ENCODE data around the gene TMEM213. TPM values are rescaled to one million over a fixed set of nuclear protein-coding genes. Genes with fewer than 3 reads are reported as not detected.

Gene TMEM213
- polyA plus RNA-seq, 1 donor (not counting 4 experiments of a cell fraction or from before 2014, with no cell fraction given), result not detected

GRCh38 chr7:138813945-138814344 is 16.2 kb downstream of the TMEM213 start:
- no peaks in the 10 kb centered on the region for H3K9me3 ChIP-seq (ENCODE audit: control insufficient read depth, low read depth, low read length)
- no peak overlapping the region for H2AFZ ChIP-seq (ENCODE audit: control insufficient read depth, low read length)
- no peak for TF ChIP-seq EZH2 (IDR thresholded peaks at IDR 0.05; ENCODE audit: low read length)
- TF ChIP-seq, protein P1, sequence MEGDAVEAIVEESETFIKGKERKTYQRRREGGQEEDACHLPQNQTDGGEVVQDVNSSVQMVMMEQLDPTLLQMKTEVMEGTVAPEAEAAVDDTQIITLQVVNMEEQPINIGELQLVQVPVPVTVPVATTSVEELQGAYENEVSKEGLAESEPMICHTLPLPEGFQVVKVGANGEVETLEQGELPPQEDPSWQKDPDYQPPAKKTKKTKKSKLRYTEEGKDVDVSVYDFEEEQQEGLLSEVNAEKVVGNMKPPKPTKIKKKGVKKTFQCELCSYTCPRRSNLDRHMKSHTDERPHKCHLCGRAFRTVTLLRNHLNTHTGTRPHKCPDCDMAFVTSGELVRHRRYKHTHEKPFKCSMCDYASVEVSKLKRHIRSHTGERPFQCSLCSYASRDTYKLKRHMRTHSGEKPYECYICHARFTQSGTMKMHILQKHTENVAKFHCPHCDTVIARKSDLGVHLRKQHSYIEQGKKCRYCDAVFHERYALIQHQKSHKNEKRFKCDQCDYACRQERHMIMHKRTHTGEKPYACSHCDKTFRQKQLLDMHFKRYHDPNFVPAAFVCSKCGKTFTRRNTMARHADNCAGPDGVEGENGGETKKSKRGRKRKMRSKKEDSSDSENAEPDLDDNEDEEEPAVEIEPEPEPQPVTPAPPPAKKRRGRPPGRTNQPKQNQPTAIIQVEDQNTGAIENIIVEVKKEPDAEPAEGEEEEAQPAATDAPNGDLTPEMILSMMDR (optimal IDR thresholded peaks at IDR 0.05 in 1 of 3, IDR thresholded peaks at IDR 0.05 in 1 of 3, conservative IDR thresholded peaks at IDR 0.05 in 1 of 3; ENCODE audit: extremely low read depth in 1 of 3, insufficient read depth in 2 of 3, low read length in 3 of 3), result no peak
- no peaks in the 10 kb centered on the region for H3K4me1 ChIP-seq (ENCODE audit: control insufficient read depth, extremely low read depth, insufficient read depth, low read length)
- no peak overlapping the region for H3K4me3 ChIP-seq (ENCODE audit: control insufficient read depth in 2 of 3, extremely low read depth in 1 of 3, insufficient read depth in 2 of 3, low read depth in 1 of 3, low read length in 3 of 3)
- H3K27me3 ChIP-seq (ENCODE audit: control insufficient read depth, extremely low read depth, insufficient read depth, low read length), result no peaks in the 10 kb centered on the region
- no peak overlapping the region for H3K4me2 ChIP-seq (ENCODE audit: control insufficient read depth, extremely low read depth, insufficient read depth, low read depth, low read length)
- H3K79me2 ChIP-seq (ENCODE audit: control insufficient read depth, insufficient read depth, low read length), result no peaks in the 10 kb centered on the region
- no peaks in the 10 kb centered on the region for H3K36me3 ChIP-seq (ENCODE audit: control insufficient read depth in 2 of 2, extremely low read depth in 1 of 2, insufficient read depth in 2 of 2, low read length in 2 of 2)
- H3K27ac ChIP-seq (ENCODE audit: control insufficient read depth, insufficient read depth, low read length), result no peak overlapping the region
- dilution Hi-C loops (cut with MboI; ENCODE audit: extremely low pct_ligation_motif_present, low sequenced_read_pairs), result no loop called here
- H4K20me1 ChIP-seq (ENCODE audit: control insufficient read depth, extremely low read depth, insufficient read depth, low read length), result no peaks in the 10 kb centered on the region
- no peak for DNase-seq (ENCODE audit: low read depth, low spot score)
- H3K9ac ChIP-seq (ENCODE audit: control insufficient read depth, extremely low read depth, insufficient read depth, low read length), result no peak overlapping the region
- H3K9me1 ChIP-seq (ENCODE audit: control insufficient read depth, extremely low read depth, insufficient read depth, low read length), result no peaks in the 10 kb centered on the region
- no peak for FAIRE-seq

GRCh38 chr7:138814816-138815332 is 17.1 kb downstream of the TMEM213 start:
- H3K9me1 ChIP-seq (ENCODE audit: control insufficient read depth, extremely low read depth, insufficient read depth, low read length), result no peaks in the 10 kb centered on the region
- H3K9me3 ChIP-seq (ENCODE audit: control insufficient read depth, low read depth, low read length), result no peaks in the 10 kb centered on the region
- H3K4me3 ChIP-seq (ENCODE audit: control insufficient read depth in 2 of 3, extremely low read depth in 1 of 3, insufficient read depth in 2 of 3, low read depth in 1 of 3, low read length in 3 of 3), result no peak overlapping the region
- no peak overlapping the region for H2AFZ ChIP-seq (ENCODE audit: control insufficient read depth, low read length)
- no peak overlapping the region for H3K9ac ChIP-seq (ENCODE audit: control insufficient read depth, extremely low read depth, insufficient read depth, low read length)
- no peak overlapping the region for H3K4me2 ChIP-seq (ENCODE audit: control insufficient read depth, extremely low read depth, insufficient read depth, low read depth, low read length)
- TF ChIP-seq, protein P1 (optimal IDR thresholded peaks at IDR 0.05 in 1 of 3, IDR thresholded peaks at IDR 0.05 in 1 of 3, conservative IDR thresholded peaks at IDR 0.05 in 1 of 3; ENCODE audit: extremely low read depth in 1 of 3, insufficient read depth in 2 of 3, low read length in 3 of 3), result no peak
- TF ChIP-seq EZH2 (IDR thresholded peaks at IDR 0.05; ENCODE audit: low read length), result no peak
- no peak overlapping the region for H3K27ac ChIP-seq (ENCODE audit: control insufficient read depth, insufficient read depth, low read length)
- FAIRE-seq (no peak), DNase-seq (ENCODE audit: low read depth, low spot score) (no peak)
- H4K20me1 ChIP-seq (ENCODE audit: control insufficient read depth, extremely low read depth, insufficient read depth, low read length), result no peaks in the 10 kb centered on the region
- dilution Hi-C loops (cut with MboI; ENCODE audit: extremely low pct_ligation_motif_present, low sequenced_read_pairs), result no loop called here
- H3K79me2 ChIP-seq (ENCODE audit: control insufficient read depth, insufficient read depth, low read length), result no peaks in the 10 kb centered on the region
- no peaks in the 10 kb centered on the region for H3K27me3 ChIP-seq (ENCODE audit: control insufficient read depth, extremely low read depth, insufficient read depth, low read length)
- no peaks in the 10 kb centered on the region for H3K4me1 ChIP-seq (ENCODE audit: control insufficient read depth, extremely low read depth, insufficient read depth, low read length)
- no peaks in the 10 kb centered on the region for H3K36me3 ChIP-seq (ENCODE audit: control insufficient read depth in 2 of 2, extremely low read depth in 1 of 2, insufficient read depth in 2 of 2, low read length in 2 of 2)

Measured in keratinocyte (primary cell).